Measurements from ENCODE around the gene ARHGAP28. TPM values are rescaled to one million over a fixed set of nuclear protein-coding genes. Genes with fewer than 3 reads are reported as not detected.
"Not testable (repeated sequence)": the region's sequence is repeated elsewhere in the genome, so short reads cannot be mapped to it uniquely, and the experiment has no call there.

The ARHGAP28 gene
- total RNA-seq, 1 experiment from 2014 or later = 0.99 TPM

DNA sequence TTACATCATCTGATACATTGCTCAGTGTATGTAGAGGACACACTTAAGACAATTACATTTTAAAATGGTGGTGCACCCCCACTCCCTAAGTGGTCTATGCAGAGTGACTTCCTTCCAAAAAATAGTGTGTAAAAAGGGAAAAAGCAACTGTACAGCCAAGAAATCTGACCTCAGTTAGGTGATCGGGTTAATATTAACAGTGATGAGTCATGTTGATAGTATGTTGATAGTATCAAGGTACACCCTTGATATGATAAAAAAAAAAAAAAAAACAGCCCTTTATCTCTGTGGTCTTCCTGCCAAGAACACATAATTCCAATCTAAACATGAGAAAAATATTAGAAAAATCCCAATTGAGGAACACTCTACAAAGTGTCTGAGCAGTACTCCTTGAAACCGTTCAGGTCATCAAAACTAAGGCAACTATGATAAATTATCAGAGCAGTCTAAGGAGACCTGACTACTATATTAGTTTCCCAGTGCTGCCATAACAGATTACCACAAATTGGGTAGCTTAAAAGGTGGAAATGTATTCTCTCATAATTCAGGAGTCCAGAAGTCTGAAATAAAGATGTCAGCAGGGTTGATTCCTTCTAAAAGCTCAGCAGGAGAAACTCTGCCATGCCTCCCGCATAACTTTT is 171.9 kb downstream of the ARHGAP28 start:
- Histone ChIP-seq H3K4me3 (no peak overlapping the region), H3K9me3 (no peaks in the 10 kb centered on the region), H3K36me3 (no peaks in the 10 kb centered on the region), H3K27me3 (no peaks in the 10 kb centered on the region)
- DNase-seq = no peak

DNA sequence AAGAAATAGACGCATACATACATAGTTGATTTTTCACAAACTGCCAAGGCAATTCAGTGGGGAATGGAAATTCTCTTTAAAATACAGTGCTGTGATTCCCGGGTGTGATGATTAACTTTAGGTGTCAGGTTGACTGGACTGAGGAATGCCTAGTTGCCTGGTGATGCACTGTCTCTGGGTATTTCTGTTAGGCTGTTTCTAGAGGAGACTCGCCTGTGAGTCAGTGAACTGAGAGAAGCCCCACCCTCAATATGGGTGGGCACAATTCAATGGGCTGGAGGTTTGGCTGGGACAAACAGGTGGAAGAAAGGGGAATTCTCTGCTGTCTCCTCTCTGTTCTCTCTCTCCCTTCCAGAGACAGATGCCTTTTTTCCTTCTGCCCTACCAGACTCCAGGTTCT is 187.6 kb downstream of the ARHGAP28 start:
- no peaks in the 10 kb centered on the region; the same call in 1 of the 2 replicates for H3K27me3 ChIP-seq
- H3K9me3 ChIP-seq = no peaks in the 10 kb centered on the region
- no peak for DNase-seq
- no peak overlapping the region for H3K4me3 ChIP-seq
- no peaks in the 10 kb centered on the region for H3K36me3 ChIP-seq

DNA sequence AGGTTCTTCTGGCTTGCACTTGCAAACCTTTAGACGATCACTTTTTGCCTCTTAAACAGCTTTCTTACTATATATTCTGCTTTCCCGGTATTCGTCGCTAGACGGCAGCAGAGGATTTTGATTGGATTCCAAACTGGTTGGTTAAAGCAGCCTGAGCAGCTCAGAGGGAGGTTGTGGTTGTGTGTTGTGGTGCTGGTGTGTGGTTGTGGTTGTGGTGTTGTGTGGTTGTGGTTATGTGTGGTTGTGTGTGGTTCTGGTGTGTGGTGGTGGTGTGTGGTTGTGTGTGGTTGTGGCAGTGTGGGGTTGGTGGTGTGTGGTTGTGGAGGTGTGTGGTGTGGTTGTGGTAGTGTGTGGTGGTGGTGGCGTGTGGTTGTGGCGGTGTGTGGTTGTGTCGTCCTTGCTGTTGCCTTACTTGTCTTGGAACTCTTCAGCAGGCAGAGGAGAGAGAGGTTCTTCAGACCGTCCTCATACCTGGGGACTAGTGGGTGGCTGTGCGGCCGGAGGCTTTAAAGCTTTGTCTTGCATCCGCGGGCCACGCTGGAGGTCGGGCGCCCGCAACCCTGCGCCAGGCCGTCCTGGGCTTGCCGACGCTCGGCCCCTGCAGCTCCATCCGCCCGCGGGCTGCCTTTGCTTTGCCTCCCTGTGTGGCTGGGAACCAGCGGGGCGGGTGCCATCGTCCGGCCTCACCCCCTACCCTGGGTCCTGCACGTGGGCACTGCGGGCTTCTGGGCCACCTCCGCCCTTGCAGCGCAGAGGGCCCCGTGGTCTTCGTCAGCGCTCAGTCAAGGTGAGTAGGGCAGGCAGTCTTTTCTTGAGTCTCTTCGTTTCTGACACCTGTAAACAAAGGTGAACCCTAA is 190.8 kb downstream of the ARHGAP28 start:
- peak; percentile 20 for DNase-seq
- Histone ChIP-seq H3K36me3 (no peaks in the 10 kb centered on the region), H3K4me3 (no peak overlapping the region), H3K9me3 (no peaks in the 10 kb centered on the region), H3K27me3 (no peaks in the 10 kb centered on the region; the same call in 1 of the 2 replicates)

DNA sequence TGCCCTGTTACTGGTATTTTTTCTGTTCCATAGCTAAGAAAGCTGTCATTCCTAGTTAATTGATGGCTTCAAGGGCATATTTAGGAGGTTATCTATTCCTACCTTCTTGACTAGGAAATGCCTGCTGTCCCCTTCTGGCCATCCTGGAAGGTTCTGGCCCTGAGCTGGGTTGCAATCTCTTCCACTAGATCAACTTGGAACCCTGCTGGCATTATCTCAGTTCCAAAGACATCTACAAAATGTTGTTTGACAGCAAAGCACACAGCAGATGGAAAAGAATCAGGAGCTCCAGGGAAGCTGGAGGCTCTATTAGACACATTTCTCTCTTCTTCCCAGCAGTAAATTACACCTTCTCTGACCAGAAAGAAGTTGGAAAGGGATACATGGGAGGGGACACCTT is 192.1 kb downstream of the ARHGAP28 start:
- H3K27me3 ChIP-seq = no peaks in the 10 kb centered on the region; the same call in 1 of the 2 replicates
- H3K9me3 ChIP-seq = no peaks in the 10 kb centered on the region
- no peak for DNase-seq
- no peak overlapping the region for H3K4me3 ChIP-seq
- no peaks in the 10 kb centered on the region for H3K36me3 ChIP-seq

DNA sequence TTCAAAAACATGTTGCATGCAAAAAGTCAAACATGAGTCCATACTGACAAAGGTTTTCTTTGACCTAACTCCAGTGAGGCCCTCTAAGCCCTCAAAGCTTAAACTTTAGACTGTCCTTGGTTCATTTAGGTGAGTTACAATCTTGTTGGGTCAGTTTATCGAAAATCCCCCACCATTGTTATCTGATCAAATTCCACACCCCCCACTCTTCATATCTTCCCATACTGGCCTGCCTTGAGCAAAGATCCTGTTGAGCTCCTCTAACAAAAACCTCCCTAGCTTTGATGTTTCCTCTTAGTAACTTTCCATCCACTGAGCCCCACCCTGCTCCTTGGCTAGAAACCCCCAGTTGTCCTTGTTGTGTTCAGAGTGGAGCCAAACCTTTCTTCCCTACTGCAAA is 193.7 kb downstream of the ARHGAP28 start:
- H3K36me3 ChIP-seq = no peaks in the 10 kb centered on the region

DNA sequence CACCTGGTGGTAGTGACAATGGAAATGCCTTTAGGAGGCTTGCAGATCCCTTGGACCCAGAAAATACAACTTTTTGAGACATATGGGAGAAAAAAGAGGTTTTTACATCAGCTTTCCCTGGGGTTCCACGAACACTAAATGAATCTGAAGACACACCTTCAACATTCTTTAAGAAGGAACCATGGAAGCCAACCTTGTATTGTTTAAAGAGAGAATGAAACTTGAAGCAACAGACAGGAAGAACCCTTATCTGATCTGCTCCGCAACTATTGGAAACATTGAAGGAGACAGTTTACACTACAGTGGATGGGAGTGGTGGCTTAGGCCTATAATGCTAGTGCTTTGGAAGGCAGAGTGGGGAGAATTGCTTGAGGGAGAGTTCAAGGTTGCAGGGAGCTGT is 197.6 kb downstream of the ARHGAP28 start:
- no peaks in the 10 kb centered on the region for H3K27me3 ChIP-seq

More for the DNA sequence above, 193.7 kb downstream of the ARHGAP28 start:
- Histone ChIP-seq H3K9me3 (no peaks in the 10 kb centered on the region), H3K27me3 (no peaks in the 10 kb centered on the region; the same call in 1 of the 2 replicates), H3K4me3 (no peak overlapping the region)
- no peak for DNase-seq

DNA sequence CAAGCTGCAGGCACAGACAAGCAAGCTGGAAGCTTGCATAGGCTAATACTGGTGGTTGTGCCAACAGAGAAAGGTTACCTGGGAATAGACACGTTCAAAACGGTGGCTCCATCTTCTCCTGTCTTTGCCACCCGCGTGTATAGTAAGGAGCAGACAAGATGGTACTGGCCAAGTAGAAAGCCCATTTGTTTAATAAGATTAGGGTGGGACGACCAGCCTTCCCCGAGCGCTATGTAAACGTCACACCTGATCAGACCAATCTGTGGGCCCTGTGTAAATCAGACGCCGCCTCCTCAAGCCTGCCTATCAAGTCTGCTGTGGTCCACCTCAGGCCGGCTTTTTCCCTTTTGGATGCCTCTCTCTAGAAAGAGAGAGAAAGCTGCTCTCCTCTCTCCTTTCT is 198.8 kb downstream of the ARHGAP28 start:
- no peak for DNase-seq
- no peaks in the 10 kb centered on the region for H3K27me3 ChIP-seq
- H3K4me3 ChIP-seq = no peak overlapping the region
- no peaks in the 10 kb centered on the region for H3K9me3 ChIP-seq
- H3K36me3 ChIP-seq = no peaks in the 10 kb centered on the region

More for the DNA sequence above, 197.6 kb downstream of the ARHGAP28 start:
- no peaks in the 10 kb centered on the region for H3K36me3 ChIP-seq
- no peaks in the 10 kb centered on the region for H3K9me3 ChIP-seq
- DNase-seq = no peak
- no peak overlapping the region for H3K4me3 ChIP-seq

DNA sequence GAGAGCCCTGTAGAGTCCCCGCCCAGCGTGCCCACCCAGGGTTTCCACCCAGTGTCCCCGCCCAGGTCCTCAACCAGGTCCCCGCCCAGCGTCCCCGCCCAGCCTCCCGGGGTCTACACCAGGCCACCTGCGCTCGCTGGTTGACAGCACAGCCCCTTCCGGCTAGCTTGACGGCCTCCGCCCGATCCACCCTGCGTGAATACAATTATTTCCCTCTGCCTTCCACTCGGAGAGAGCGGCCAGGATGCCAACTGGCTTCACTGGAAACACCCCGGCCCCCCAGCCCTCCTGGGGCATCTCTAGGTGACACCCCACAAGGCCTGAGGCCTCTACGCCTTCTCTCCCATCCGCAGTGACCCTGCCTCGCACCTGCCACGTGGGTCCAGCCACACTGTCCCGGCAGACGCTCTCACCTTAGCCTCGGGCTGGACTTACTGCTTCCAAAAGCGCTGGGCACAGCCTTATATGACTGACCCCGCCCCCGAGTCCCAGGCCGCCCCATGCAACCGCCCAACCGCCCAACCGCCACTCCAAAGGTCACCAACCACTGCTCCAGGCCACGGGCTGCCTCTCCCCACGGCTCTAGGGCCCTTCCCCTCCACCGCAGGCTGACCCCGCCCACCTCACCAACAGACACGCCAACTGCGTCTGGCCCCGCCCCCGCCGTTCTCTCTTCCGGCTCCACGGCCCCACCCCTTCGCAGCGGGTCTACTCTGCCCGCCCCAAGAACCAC is 200.0 kb downstream of the ARHGAP28 start:
- H3K27me3 ChIP-seq = peaks cover 4% of the 10 kb centered on the region; the same call in 1 of the 2 replicates
- no peaks in the 10 kb centered on the region for H3K36me3 ChIP-seq
- H3K9me3 ChIP-seq = no peaks in the 10 kb centered on the region
- DNase-seq = peak; percentile 71
- peak overlapping the region; percentile 34 for H3K4me3 ChIP-seq

DNA sequence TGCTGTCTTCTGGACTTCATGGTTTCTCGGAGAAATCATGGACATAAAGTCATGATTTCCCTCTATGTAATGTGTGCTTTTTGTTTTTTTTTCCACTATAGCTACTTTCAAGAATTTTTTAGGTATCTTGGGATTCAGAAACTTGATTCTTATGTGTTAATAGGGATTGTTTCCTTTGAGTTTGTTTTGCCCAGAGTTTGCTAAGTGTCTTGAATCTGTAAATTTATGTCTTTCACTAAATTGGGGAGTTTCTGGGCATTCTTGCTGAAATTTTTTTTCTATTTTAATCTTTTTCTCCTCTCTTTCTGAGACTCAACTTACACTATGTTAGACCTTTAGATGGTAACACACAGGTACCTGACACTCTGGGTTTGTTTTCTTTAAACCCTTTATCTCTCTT is 205.3 kb downstream of the ARHGAP28 start:
- Histone ChIP-seq H3K36me3 (no peaks in the 10 kb centered on the region), H3K9me3 (no peaks in the 10 kb centered on the region), H3K4me3 (no peak overlapping the region), H3K27me3 (peaks cover 7% of the 10 kb centered on the region)
- DNase-seq = no peak

DNA sequence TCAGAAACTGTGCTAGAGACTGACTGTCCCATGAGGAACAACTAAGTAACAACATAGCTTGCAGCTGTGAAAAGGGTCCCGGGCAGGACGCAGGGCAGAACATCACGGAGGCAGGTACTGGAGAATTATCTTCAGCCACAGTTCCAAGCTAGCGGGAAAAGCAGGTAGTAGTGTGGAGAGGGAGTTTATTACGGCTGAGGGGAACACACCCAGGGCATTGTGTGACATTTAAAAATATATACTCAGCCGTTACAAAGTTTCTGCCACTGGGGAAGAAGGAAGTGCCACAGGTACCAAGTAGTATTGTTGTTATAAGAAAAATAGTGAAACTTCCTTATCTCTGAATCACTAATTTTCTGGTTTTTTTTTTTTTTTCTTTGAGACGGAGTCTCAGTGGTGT is 208.5 kb downstream of the ARHGAP28 start:
- no peaks in the 10 kb centered on the region for H3K36me3 ChIP-seq

DNA sequence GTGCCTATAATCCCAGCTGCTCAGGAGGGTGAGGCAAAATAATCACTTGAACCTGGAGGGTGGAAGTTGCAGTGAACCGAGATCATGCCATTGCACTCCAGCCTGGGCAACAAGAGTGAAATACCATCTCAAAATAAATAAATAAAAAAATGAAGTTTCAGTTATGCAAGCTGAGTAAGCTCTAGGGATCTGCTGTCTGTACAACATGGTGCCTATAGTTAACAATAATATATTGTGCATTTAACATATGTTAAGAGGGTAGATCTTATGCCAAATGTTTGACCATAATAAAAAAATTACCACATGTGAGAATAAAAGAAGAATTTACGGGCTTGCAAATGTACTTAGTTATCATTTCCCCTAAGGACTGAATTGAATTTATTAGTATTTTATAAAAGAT is 208.9 kb downstream of the ARHGAP28 start:
- not testable (repeated sequence) for H3K9me3 ChIP-seq, H3K27me3 ChIP-seq, DNase-seq, H3K36me3 ChIP-seq, H3K4me3 ChIP-seq

More for the DNA sequence above, 208.5 kb downstream of the ARHGAP28 start:
- H3K9me3 ChIP-seq = no peaks in the 10 kb centered on the region
- DNase-seq = no peak
- no peak overlapping the region for H3K4me3 ChIP-seq
- peaks cover 7% of the 10 kb centered on the region for H3K27me3 ChIP-seq

DNA sequence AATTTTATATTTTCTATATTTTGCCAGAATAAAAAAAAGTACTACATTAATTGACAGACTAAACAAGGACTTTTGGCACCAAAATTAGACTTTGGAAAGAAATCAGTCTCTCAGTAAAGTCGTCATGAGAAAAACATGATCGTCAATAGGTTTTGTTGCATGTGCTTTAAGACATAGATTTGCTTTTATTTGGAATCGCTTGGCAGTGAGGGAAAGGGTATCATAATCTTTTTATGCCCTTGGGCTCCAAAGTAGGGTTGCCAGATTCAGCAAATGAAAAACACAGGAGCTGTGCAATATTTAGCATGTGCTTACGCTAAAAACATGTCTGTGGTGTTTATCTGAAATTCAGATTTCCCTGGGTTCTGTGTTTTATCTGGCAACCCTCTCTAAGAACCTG is 210.5 kb downstream of the ARHGAP28 start:
- no peaks in the 10 kb centered on the region for H3K9me3 ChIP-seq
- no peak overlapping the region for H3K4me3 ChIP-seq
- DNase-seq = no peak
- H3K27me3 ChIP-seq = peaks cover under 1% of the 10 kb centered on the region; the same call in 1 of the 2 replicates
- H3K36me3 ChIP-seq = no peaks in the 10 kb centered on the region

DNA sequence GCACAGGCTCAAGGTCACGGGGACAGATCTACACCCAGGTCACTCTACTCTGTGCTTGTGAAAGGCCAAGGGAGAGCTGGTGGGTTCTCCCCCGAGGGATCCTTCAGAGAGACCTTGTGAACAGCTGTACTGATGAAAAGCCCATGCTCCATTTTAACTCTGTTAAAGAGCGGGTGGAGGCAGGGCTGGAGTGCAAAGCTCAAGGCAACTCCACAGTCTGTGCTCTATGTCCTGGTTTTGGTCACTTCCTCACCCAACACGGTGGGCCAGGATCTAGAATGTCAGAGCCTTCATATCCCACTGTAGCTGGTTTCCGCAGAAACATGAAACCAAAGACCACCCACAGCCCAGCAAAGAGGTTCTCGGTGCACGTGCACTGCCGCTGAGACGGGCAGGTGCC is 210.9 kb downstream of the ARHGAP28 start:
- no peak overlapping the region for H3K4me3 ChIP-seq
- no peaks in the 10 kb centered on the region for H3K9me3 ChIP-seq
- H3K27me3 ChIP-seq = no peaks in the 10 kb centered on the region
- no peaks in the 10 kb centered on the region for H3K36me3 ChIP-seq
- DNase-seq = no peak

DNA sequence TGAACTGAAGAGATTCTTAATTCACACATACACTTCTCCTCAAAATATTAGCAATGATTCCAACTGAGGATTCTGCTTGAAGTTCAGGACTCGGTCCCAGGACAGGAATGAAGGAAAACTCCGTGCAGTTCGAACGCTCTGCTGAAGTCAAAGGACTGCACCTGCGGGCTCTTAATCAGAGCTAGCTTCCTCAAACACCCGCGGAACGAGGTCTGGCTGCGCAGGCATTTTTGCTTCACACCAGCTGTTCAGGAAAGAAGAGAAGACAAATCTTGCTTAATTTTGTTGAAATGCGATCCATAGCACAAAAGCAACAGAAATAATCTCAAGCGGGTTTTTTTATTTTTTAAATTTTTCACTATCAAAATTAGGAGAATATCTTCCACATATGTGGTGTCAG is 212.5 kb downstream of the ARHGAP28 start:
- no peaks in the 10 kb centered on the region for H3K27me3 ChIP-seq

DNA sequence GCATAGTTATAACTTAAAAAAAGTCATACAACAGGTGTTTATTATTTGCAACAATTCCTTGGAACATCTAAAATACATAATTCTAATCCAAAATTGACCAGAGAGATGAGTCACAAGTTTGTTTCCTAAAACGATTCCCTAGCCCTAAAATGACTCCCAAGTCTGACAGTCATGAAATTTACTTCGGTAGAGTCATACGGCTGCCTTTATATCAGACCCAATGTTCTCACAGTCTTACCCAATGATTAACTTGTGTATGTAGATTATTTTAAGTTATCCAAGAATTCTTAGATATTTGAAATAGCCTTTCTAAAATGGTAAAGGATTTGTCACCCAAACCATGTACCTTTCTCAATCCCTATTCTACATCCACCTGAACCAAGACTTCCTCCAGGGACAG is 213.2 kb downstream of the ARHGAP28 start:
- Histone ChIP-seq H3K27me3 (no peaks in the 10 kb centered on the region), H3K36me3 (no peaks in the 10 kb centered on the region), H3K9me3 (no peaks in the 10 kb centered on the region), H3K4me3 (no peak overlapping the region)
- DNase-seq = no peak

More for the DNA sequence above, 212.5 kb downstream of the ARHGAP28 start:
- no peak for DNase-seq
- Histone ChIP-seq H3K36me3 (no peaks in the 10 kb centered on the region), H3K9me3 (no peaks in the 10 kb centered on the region), H3K4me3 (no peak overlapping the region)

DNA sequence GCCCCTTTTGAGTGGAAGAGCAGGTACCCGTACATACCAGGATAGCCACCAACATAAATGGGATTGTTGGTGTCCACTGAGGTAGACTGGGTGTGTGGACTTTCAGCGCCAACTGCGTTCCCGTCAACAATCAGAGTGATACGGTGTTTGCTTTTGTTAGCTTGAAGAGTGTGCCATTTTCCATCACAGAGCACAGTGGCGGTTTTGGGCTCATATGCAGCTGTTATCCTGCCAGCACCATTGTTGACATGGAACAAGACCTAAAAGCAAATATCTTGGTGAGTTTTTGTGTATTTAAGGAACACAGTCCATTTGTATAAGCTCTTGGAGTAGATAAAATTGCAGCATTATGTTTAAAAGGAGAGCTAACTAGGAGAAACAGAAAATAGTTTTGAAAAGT is 213.6 kb downstream of the ARHGAP28 start:
- no peak overlapping the region for H3K4me3 ChIP-seq
- H3K27me3 ChIP-seq = no peaks in the 10 kb centered on the region
- DNase-seq = no peak
- no peaks in the 10 kb centered on the region for H3K36me3 ChIP-seq
- H3K9me3 ChIP-seq = no peaks in the 10 kb centered on the region

Data from MG63 (cell line).